Psoas muscle (tissue), 8 donors: Measurements from ENCODE around the gene UTY. TPM values are rescaled to one million over a fixed set of nuclear protein-coding genes. Genes with fewer than 3 reads are reported as not detected.

Source experiments
- ATAC-seq, 4 donors: fragments of 200-7000 bp; cut with Tn5 transposase; one replicate each; pipeline ENCODE4 v1.9.1; 2020; ENCODE audit warnings: moderate library complexity in 3 of 4, mild to moderate bottlenecking in 2 of 4
- DNase-seq, 2 donors: peaks; one replicate each; pipeline ENCODE4 v3.0.0-alpha.2; 2020
- H3K27ac ChIP-seq: fragments of 200-600 bp; one replicate; pipeline ENCODE4 v1.8.0; 2022
- H3K27me3 ChIP-seq, 3 donors: fragments of 200-600 bp in 1 of 3; one replicate each; pipeline versions ENCODE4 v1.6.1 to v1.8.0; 2013 to 2022; ENCODE audit warnings: low read length in 2 of 3, mild to moderate bottlenecking in 2 of 3, moderate library complexity in 1 of 3; ENCODE audit not compliant: insufficient read depth in 3 of 3
- H3K36me3 ChIP-seq, 2 donors: fragments of 200-600 bp in 1 of 2; one replicate each; pipeline versions ENCODE4 v1.6.1 to v1.8.0; 2013 to 2022; ENCODE audit warnings: low read depth in 1 of 2, mild to moderate bottlenecking in 1 of 2, moderate library complexity in 1 of 2; ENCODE audit not compliant: insufficient read depth in 1 of 2
- H3K4me1 ChIP-seq: fragments of 200-600 bp; one replicate; pipeline ENCODE4 v1.8.0; 2022
- H3K4me3 ChIP-seq: fragments of 200-600 bp; one replicate; pipeline ENCODE4 v1.8.0; 2022; ENCODE audit warnings: mild to moderate bottlenecking
- H3K9me3 ChIP-seq: fragments of 200-600 bp; one replicate; pipeline ENCODE4 v1.8.0; 2022
- CTCF ChIP-seq: fragments of 200-600 bp; IDR thresholded peaks from one replicate; pipeline ENCODE4 v1.8.0; 2022; ENCODE audit warnings: antibody characterized with exemption
- WGBS, 3 donors: extraction: QIAGEN DNeasy Blood & Tissue Kit; methylation state at CpG; one replicate each; pipeline versions ENCODE4 v1.1.6 to v1.1.7; 2013; 5-methylcytosine and 5-hydroxymethylcytosine counted together
- intact Hi-C, 2 donors: fragments of 100-400 bp; cut with DNase I; formaldehyde crosslinking; loops; one replicate each; pipeline versions ENCODE4 v1.11.0 to v1.14.2; 2022
- polyA plus RNA-seq, 3 donors: library from polyadenylated mRNA; stranded (reverse); fragments of 200-250 nt; gene quantifications; one replicate each; pipeline ENCODE4 v1.2.3, GENCODE V29; 2013
- total RNA-seq, 4 donors: library from RNA; stranded (reverse); fragmentation: NEBNext Ultra II Directional in 2 of 4; extraction: Animal tissue kit (Norgen Biotek cat#: 25700) in 2 of 4; gene quantifications; one replicate each; pipeline versions ENCODE4 v1.2.1 to v1.2.4, GENCODE V29; 2021 to 2023
- donor health status: healthy with polysubstance abuse.
- donor health status: DM: no; HTN: no; CAD: no; lungs with moderate emphysema.
- donor health status: Bipolar disorder and iron deficiency.
- donor health status: healthy.
- donor health status: DM: yes; HTN: yes; CAD: no.
- donor health status: DM: no; HTN: no; CAD: no.
- donor health status: DM: no; HTN: no; CAD: no.
- donor health status: DM: yes; HTN: yes; CAD: no.

Gene UTY
- total and polyA plus RNA-seq, 7 donors, result 1.3 to 4.5 TPM; not detected in 5

- Histone ChIP-seq H3K4me3 (no peak overlapping the region), H3K9me3 (no peaks in the 10 kb centered on the region), H3K27me3 (no peaks in the 10 kb centered on the region), H3K27ac (no peak overlapping the region), H3K36me3 (no peaks in the 10 kb centered on the region), H3K4me1 (no peaks in the 10 kb centered on the region)
- intact Hi-C loops, result no loop called here
- no peak for DNase-seq
- no peak for ATAC-seq
- WGBS, 3 donors, result 35 to 39% methylated on average over 5 of the region's 5 CpGs; no CpG with 5 or more reads in 1 of the 3 donors
- no peak for TF ChIP-seq CTCF
Measured at GRCh38 chrY:13210961-13211646, 268.7 kb downstream of the UTY start.

- no peak for ATAC-seq
- Histone ChIP-seq H3K36me3 (no peaks in the 10 kb centered on the region), H3K9me3 (no peaks in the 10 kb centered on the region), H3K27ac (no peak overlapping the region), H3K4me3 (no peak overlapping the region), H3K27me3 (no peaks in the 10 kb centered on the region), H3K4me1 (no peaks in the 10 kb centered on the region)
- DNase-seq, result no peak
- 43 to 78% methylated on average over 1 of the region's 1 CpG; no CpG with 5 or more reads in 1 of the 3 donors for WGBS, 3 donors
- intact Hi-C loops, result no loop called here
- no peak for TF ChIP-seq CTCF
Measured at GRCh38 chrY:13205214-13205613, 274.6 kb downstream of the UTY start.

Other genes starting within 250 kb of the UTY start
- gene TMSB4Y, start 223.9 kb upstream of the UTY start, total RNA-seq, result not detected
- gene TMSB4Y, start 223.9 kb upstream of the UTY start, polyA plus RNA-seq, result under 1 TPM in 2 of 3 donors, not detected in 1; 0.05 to 0.12 TPM